Skeletal muscle tissue (tissue), 4 donors: Measurements from ENCODE around the gene ESRRG. TPM values are rescaled to one million over a fixed set of nuclear protein-coding genes. Genes with fewer than 3 reads are reported as not detected.

Experiments used
- H3K27ac ChIP-seq: one replicate; pipeline ENCODE4 v1.7.0; 2013; ENCODE audit warnings: mild to moderate bottlenecking, low read depth, low read length, inconsistent platforms
- H3K27me3 ChIP-seq, 3 donors: one replicate each; pipeline ENCODE4 v1.7.0; 2013; ENCODE audit warnings: low read length in 3 of 3; ENCODE audit not compliant: control insufficient read depth in 3 of 3, insufficient read depth in 3 of 3
- H3K36me3 ChIP-seq, 3 donors: one replicate each; pipeline ENCODE4 v1.7.0; 2013; ENCODE audit warnings: low read length in 3 of 3; ENCODE audit not compliant: control insufficient read depth in 3 of 3, insufficient read depth in 3 of 3
- H3K4me1 ChIP-seq, 3 donors: one replicate each; pipeline ENCODE4 v1.7.0; 2013; ENCODE audit warnings: low read length in 3 of 3, mild to moderate bottlenecking in 3 of 3; ENCODE audit not compliant: control insufficient read depth in 3 of 3, insufficient read depth in 3 of 3
- H3K4me3 ChIP-seq, 3 donors: one replicate each; pipeline ENCODE4 v1.7.0; 2013; ENCODE audit warnings: low read length in 3 of 3
- H3K9ac ChIP-seq, 3 donors: one replicate each; pipeline ENCODE4 v1.7.0; 2013; ENCODE audit warnings: low read length in 3 of 3, mild to moderate bottlenecking in 3 of 3, moderate library complexity in 2 of 3, low read depth in 1 of 3
- H3K9me3 ChIP-seq, 3 donors: one replicate each; pipeline ENCODE4 v1.7.0; 2013; ENCODE audit warnings: low read length in 3 of 3; ENCODE audit not compliant: control insufficient read depth in 3 of 3
- total RNA-seq: library from RNA; depleted of rRNA; stranded (reverse); fragments of >200 nt; gene quantifications from one replicate; pipeline ENCODE4 v1.2.3, GENCODE V29; 2014
- donor health status: Osteomylitis.

ESRRG gene
- total RNA-seq, 1 donor from 2014 or later = 25.1 TPM

DNA sequence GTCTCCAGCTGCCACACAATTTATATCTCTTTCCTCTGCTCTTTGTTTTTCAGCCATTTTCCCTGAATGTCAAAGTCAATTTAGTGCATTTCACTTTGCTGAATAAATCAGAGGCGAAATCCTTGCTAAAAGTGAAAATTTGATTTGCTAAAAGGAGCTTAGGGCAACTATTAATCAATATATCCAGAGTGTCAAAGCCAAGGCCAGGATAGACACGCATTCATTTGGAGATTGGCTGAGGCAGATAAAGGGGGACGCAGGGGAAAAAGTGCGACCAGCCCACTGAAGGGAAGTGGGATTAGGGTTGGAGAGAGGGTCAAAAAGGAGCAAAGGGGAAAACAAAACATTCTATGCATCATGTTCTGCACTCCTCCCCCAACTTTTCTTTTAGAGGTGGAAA is 167.6 kb downstream of the ESRRG start:
- Histone ChIP-seq H3K4me1 (no peaks in the 10 kb centered on the region), H3K4me3 (no peak overlapping the region), H3K9me3 (no peaks in the 10 kb centered on the region)

GRCh38 chr1:216554934-216555333 is 168.3 kb downstream of the ESRRG start:
- no peaks in the 10 kb centered on the region for H3K36me3 ChIP-seq
- H3K27ac ChIP-seq = no peak overlapping the region
- H3K9me3 ChIP-seq = no peaks in the 10 kb centered on the region
- no peak overlapping the region for H3K4me3 ChIP-seq
- no peaks in the 10 kb centered on the region for H3K27me3 ChIP-seq
- no peak overlapping the region for H3K9ac ChIP-seq
- no peaks in the 10 kb centered on the region for H3K4me1 ChIP-seq

More for the DNA sequence above, 167.6 kb downstream of the ESRRG start:
- H3K27ac ChIP-seq = no peak overlapping the region
- no peaks in the 10 kb centered on the region for H3K27me3 ChIP-seq
- H3K9ac ChIP-seq = no peak overlapping the region
- H3K36me3 ChIP-seq = no peaks in the 10 kb centered on the region

- Histone ChIP-seq H3K4me1 (no peaks in the 10 kb centered on the region), H3K36me3 (no peaks in the 10 kb centered on the region), H3K4me3 (no peak overlapping the region), H3K27ac (no peak overlapping the region), H3K9ac (no peak overlapping the region), H3K27me3 (no peaks in the 10 kb centered on the region), H3K9me3 (no peaks in the 10 kb centered on the region)
Observed at GRCh38 chr1:216553766-216554165, 169.5 kb downstream of the ESRRG start.

DNA sequence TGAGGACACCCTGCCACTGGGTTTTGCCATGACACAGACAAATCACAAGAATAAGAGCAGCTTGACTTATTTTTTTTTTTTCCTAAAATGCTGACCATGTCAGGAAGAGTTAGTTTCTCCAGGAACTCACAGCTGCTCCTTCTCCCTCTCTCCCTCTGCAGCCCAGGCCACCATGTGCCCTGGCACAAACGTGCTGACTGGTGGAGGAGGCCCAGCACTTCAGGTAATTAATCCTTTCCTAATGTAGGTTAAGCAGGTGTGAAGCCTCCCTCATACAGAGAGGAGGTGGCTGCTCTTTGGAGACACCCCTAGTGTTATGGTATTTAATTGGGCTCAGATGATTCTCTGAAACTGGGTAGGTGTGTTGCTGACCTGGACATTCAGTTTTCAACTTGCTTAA is 170.2 kb downstream of the ESRRG start:
- no peak overlapping the region for H3K27ac ChIP-seq
- H3K4me3 ChIP-seq = no peak overlapping the region
- no peaks in the 10 kb centered on the region for H3K36me3 ChIP-seq
- no peak overlapping the region for H3K9ac ChIP-seq
- H3K9me3 ChIP-seq = no peaks in the 10 kb centered on the region
- no peaks in the 10 kb centered on the region for H3K27me3 ChIP-seq
- no peaks in the 10 kb centered on the region for H3K4me1 ChIP-seq

DNA sequence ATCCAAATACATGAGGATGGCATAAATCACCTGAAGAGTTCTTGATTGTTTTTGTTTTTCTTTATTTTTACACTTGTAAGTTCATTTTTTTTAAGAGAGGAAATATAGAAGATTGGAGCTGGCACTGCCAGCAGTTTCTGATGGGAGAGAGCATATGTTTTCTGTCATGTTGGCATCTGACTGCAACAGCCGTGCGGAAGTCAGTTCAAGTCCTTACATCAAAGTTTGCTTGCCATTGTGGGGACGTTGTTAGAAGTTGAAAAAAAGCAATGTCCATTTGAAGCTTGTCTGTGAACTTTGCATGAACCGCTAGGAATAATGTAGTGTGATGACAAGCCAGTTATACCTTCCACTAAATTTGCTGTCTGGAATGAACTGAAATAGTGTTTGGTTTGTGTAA is 173.4 kb downstream of the ESRRG start:
- no peaks in the 10 kb centered on the region for H3K27me3 ChIP-seq
- no peaks in the 10 kb centered on the region for H3K9me3 ChIP-seq
- H3K9ac ChIP-seq = no peak overlapping the region
- H3K36me3 ChIP-seq = no peaks in the 10 kb centered on the region
- H3K27ac ChIP-seq = no peak overlapping the region
- no peaks in the 10 kb centered on the region for H3K4me1 ChIP-seq
- H3K4me3 ChIP-seq = no peak overlapping the region

DNA sequence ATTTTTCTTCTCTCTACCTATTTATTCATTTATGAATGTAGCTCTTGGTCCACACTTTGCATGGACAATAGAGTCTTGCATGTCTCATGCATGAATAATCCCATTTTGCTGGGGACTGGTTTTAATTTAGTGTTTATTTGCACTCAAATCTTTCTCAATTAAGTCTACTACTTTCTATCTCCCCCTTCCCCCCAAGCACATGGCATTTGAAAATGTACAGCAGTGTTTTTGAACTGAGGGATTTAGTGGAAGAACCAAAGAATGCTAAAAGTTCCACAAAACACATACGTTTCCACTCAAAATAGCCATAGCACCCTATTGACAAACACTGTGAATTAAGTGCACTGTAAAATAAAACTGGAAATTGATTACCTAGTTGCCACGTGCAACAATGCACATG is 180.5 kb downstream of the ESRRG start:
- H3K27me3 ChIP-seq = no peaks in the 10 kb centered on the region
- no peaks in the 10 kb centered on the region for H3K36me3 ChIP-seq
- no peak overlapping the region for H3K9ac ChIP-seq

GRCh38 chr1:216542263-216542662 is 181.0 kb downstream of the ESRRG start:
- no peaks in the 10 kb centered on the region for H3K9me3 ChIP-seq
- H3K27ac ChIP-seq = no peak overlapping the region
- no peak overlapping the region for H3K9ac ChIP-seq
- no peaks in the 10 kb centered on the region for H3K27me3 ChIP-seq
- H3K4me3 ChIP-seq = no peak overlapping the region
- H3K36me3 ChIP-seq = no peaks in the 10 kb centered on the region
- H3K4me1 ChIP-seq = no peaks in the 10 kb centered on the region

More for the DNA sequence above, 180.5 kb downstream of the ESRRG start:
- Histone ChIP-seq H3K9me3 (no peaks in the 10 kb centered on the region), H3K27ac (no peak overlapping the region), H3K4me1 (no peaks in the 10 kb centered on the region), H3K4me3 (no peak overlapping the region)

GRCh38 chr1:216535751-216536150 is 187.5 kb downstream of the ESRRG start:
- Histone ChIP-seq H3K4me3 (no peak overlapping the region), H3K4me1 (peaks cover 0 to 6% (median 6%) of the 10 kb centered on the region in 3 donors), H3K9me3 (no peaks in the 10 kb centered on the region), H3K27ac (no peak overlapping the region), H3K27me3 (no peaks in the 10 kb centered on the region), H3K9ac (no peak overlapping the region), H3K36me3 (no peaks in the 10 kb centered on the region)

DNA sequence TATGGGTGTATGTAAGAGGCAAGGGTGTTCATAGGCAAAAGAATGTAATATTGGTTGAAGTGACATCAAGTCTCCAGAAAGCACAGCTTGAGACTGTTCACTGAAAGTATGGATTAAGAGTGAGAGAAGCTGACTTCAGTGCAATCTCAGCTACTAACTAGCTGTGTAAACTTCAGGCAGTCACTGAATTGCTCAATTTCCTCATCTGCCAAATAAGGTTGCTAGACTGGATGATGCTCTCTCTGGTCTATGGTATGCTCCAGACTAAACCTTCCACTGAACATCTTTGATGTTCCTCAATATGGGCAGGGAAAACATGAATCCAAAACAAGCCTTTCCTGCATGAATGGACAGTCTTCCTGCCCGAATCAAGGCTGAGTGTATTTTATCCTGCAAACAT is 188.2 kb downstream of the ESRRG start:
- Histone ChIP-seq H3K4me3 (no peak overlapping the region), H3K27me3 (no peaks in the 10 kb centered on the region), H3K4me1 (peaks cover 0 to 6% (median 6%) of the 10 kb centered on the region in 3 donors), H3K27ac (no peak overlapping the region), H3K9ac (no peak overlapping the region), H3K9me3 (no peaks in the 10 kb centered on the region), H3K36me3 (no peaks in the 10 kb centered on the region)

GRCh38 chr1:216533776-216534175 is 189.5 kb downstream of the ESRRG start:
- no peak overlapping the region for H3K4me3 ChIP-seq
- no peak overlapping the region for H3K9ac ChIP-seq
- no peak overlapping the region for H3K27ac ChIP-seq
- no peaks in the 10 kb centered on the region for H3K36me3 ChIP-seq
- H3K9me3 ChIP-seq = no peaks in the 10 kb centered on the region
- no peaks in the 10 kb centered on the region for H3K27me3 ChIP-seq
- peaks cover 0 to 6% (median 6%) of the 10 kb centered on the region in 3 donors for H3K4me1 ChIP-seq
